Measurements from ENCODE around the gene IL20RB. TPM values are rescaled to one million over a fixed set of nuclear protein-coding genes. Genes with fewer than 3 reads are reported as not detected.

The IL20RB gene
- total RNA-seq, 4 donors from 2014 or later, result 0.75 to 1.4 (median 1.1) TPM

- Histone ChIP-seq H3K27ac (replicated peaks in 1 of 4) (no peak overlapping the region), H3K4me3 (no peak overlapping the region), H3K9me3 (no peaks in the 10 kb centered on the region), H3K4me1 (no peaks in the 10 kb centered on the region), H3K36me3 (no peaks in the 10 kb centered on the region), H3K27me3 (no peaks in the 10 kb centered on the region)
- DNase-seq (ENCODE audit: extremely low spot score), result no peak
- 91% methylated on average over 3 of the region's 3 CpGs for WGBS
- intact Hi-C loops (cut with DNase I), result no loop called here
- no peak for TF ChIP-seq EP300 (IDR thresholded peaks at IDR 0.05)
- TF ChIP-seq CTCF (IDR thresholded peaks at IDR 0.05), result no peak
- TF ChIP-seq POLR2AphosphoS5 (IDR thresholded peaks at IDR 0.05), result no peak
- TF ChIP-seq POLR2A (IDR thresholded peaks at IDR 0.05; ENCODE audit: low read depth), result no peak
Observed at GRCh38 chr3:137026701-137027100, 68.9 kb downstream of the IL20RB start.

- Histone ChIP-seq H3K4me1 (peaks cover 4 to 12% (median 10%) of the 10 kb centered on the region in 4 donors), H3K27ac (replicated peaks in 1 of 4) (no peak overlapping the region), H3K9me3 (no peaks in the 10 kb centered on the region), H3K27me3 (no peaks in the 10 kb centered on the region), H3K36me3 (no peaks in the 10 kb centered on the region), H3K4me3 (peak overlapping the region; percentile 35 to 56 (median 39))
- TF ChIP-seq POLR2AphosphoS5 (IDR thresholded peaks at IDR 0.05) (peak in 1 of 2 donors; percentile 26), CTCF (IDR thresholded peaks at IDR 0.05) (peak; percentile 86 to 100 (median 94)), EP300 (IDR thresholded peaks at IDR 0.05) (no peak)
- WGBS, result 3% methylated on average over 25 of the region's 31 CpGs
- intact Hi-C loops (cut with DNase I), result loop anchor here (5.0 kb wide), 1 partner anchor 915 kb away; no protein-coding TSS in a partner anchor
- peak; percentile 95 for DNase-seq (ENCODE audit: extremely low spot score)
Observed at GRCh38 chr3:137032465-137033120, 74.8 kb downstream of the IL20RB start.

- Histone ChIP-seq H3K9me3 (no peaks in the 10 kb centered on the region), H3K27me3 (no peaks in the 10 kb centered on the region), H3K36me3 (no peaks in the 10 kb centered on the region), H3K4me1 (peaks cover 4 to 12% (median 10%) of the 10 kb centered on the region in 4 donors), H3K4me3 (no peak overlapping the region), H3K27ac (replicated peaks in 1 of 4) (no peak overlapping the region)
- TF ChIP-seq CTCF (IDR thresholded peaks at IDR 0.05) (no peak), EP300 (IDR thresholded peaks at IDR 0.05) (no peak), POLR2AphosphoS5 (IDR thresholded peaks at IDR 0.05) (no peak)
- WGBS, result 91% methylated on average over 5 of the region's 5 CpGs
- no peak for DNase-seq (ENCODE audit: extremely low spot score)
- intact Hi-C loops (cut with DNase I), result no loop called here
Observed at GRCh38 chr3:137035631-137036030, 77.8 kb downstream of the IL20RB start.

GRCh38 chr3:137039570-137039969, 81.8 kb downstream of the IL20RB start:
- Histone ChIP-seq H3K4me1 (no peaks in the 10 kb centered on the region), H3K4me3 (no peak overlapping the region), H3K27ac (replicated peaks in 1 of 4) (no peak overlapping the region), H3K27me3 (no peaks in the 10 kb centered on the region), H3K36me3 (no peaks in the 10 kb centered on the region), H3K9me3 (no peaks in the 10 kb centered on the region)
- no peak for DNase-seq (ENCODE audit: extremely low spot score)
- intact Hi-C loops (cut with DNase I), result no loop called here
- TF ChIP-seq EP300 (IDR thresholded peaks at IDR 0.05) (no peak), POLR2A (IDR thresholded peaks at IDR 0.05; ENCODE audit: low read depth) (no peak), CTCF (IDR thresholded peaks at IDR 0.05) (no peak), POLR2AphosphoS5 (IDR thresholded peaks at IDR 0.05) (no peak)

- Histone ChIP-seq H3K4me3 (no peak overlapping the region), H3K27ac (replicated peaks in 1 of 4) (no peak overlapping the region), H3K27me3 (no peaks in the 10 kb centered on the region), H3K36me3 (no peaks in the 10 kb centered on the region), H3K9me3 (no peaks in the 10 kb centered on the region), H3K4me1 (no peaks in the 10 kb centered on the region)
- DNase-seq (ENCODE audit: extremely low spot score), result no peak
- TF ChIP-seq POLR2A (IDR thresholded peaks at IDR 0.05; ENCODE audit: low read depth), result no peak
- no peak for TF ChIP-seq POLR2AphosphoS5 (IDR thresholded peaks at IDR 0.05)
- no peak for TF ChIP-seq CTCF (IDR thresholded peaks at IDR 0.05)
- no peak for TF ChIP-seq EP300 (IDR thresholded peaks at IDR 0.05)
- intact Hi-C loops (cut with DNase I), result no loop called here
- 95% methylated on average over 2 of the region's 2 CpGs for WGBS
Observed at GRCh38 chr3:137041251-137041650, 83.5 kb downstream of the IL20RB start.
